ENCODE data around the gene CLN3.

DNA sequence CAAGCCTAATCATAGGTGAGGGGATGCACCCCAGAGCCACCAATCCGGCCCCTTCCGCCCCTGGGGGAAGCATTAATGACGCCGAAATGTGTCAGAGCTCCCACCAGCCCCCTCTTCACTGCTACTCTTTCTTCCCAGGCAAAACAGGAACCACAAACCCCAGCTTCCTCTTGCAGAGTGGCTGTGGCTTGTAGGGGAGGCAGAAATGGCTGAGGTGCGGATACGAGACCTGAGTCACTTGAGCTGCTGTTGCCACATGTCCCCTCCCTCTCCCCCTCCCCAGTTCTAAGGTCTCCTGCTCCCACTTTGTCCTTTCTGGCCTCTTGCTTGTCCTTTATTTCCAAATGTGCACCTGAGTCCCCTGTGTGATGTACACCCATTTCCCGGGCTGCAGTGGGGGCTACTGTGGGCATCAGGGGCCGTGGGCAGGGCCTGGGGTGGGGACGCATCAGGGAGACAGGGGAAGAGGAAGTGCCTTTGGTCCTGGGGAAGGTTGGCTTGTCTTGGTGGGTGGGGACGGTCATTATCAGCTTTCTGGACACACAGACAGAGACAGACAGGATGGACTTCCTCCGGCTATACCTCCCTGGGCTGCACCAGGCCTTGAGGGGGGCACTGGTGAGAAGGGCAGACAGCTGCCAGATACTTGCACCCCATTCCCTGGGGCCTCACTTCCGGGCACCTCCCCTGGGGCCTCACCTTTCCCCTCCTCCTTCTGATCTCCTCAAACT lies 2.4 kb upstream of the CLN3 start, which contains the start of gene APOBR:
- TF ChIP-seq ZNF70 (CRISPR knock-in tag; IDR thresholded peaks at IDR 0.05), result no peak
- no peak for TF ChIP-seq CSDC2 (CRISPR knock-in tag; IDR thresholded peaks at IDR 0.05)
